COLO829 (cell line): ENCODE data around the gene U2AF1.
"Not testable (repeated sequence)": the region's sequence is repeated elsewhere in the genome, so short reads cannot be mapped to it uniquely, and the experiment has no call there.

Experiments used
- DNase-seq: peaks from one replicate; pipeline ENCODE4 v3.0.0; 2012; ENCODE audit warnings: low spot score

The U2AF1 gene

DNA sequence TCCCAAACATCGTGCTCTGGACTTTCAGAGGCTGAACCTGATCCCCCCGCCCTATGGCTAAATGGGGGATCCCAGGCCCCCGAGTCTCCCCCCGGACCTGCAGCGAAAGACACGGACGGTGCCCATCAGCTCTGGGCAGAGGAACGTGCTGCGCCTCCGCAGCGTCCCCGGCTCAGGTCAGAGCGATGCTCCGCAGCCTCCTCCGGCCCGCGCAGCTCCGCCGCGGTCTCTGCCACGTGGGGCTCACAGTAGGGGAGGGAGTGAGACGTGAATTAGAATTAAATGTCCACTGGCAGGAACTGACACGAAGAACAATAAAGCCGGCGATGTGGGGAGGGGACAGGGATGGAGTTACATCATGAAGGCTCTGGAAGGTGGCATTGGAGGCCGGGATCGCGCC, 30.7 kb downstream of the U2AF1 start:
- DNase-seq = not testable (repeated sequence)

DNA sequence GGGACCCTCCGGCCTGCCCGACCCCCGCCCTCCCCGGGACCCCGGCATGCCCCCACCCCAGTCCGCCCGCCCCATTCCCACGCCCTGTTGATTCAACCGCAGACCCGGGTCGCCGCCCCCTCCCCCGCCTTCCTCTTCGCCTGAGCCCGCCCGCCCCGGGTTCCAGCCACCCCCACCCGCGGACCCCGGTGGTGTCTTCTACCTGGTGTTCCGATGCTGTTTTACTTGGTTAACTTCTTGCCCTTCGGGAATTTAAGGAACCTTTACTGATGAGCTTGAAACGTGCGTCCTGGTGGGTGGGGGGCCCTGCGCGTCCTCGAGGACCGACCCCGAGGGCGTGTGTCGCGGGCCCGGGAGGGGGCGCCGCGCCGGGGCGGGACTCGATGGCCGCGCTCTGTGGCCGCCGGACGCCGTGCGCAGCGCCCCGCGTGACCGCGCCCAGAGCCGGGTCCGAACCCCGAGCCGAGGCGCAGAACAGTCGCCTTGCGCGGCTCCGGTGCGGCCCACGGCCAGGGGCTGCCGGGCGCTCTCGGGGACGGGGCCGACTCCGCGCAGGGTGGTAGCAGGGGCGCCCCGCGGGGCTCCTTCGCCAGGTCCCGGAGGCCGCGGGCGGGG, 31.2 kb downstream of the U2AF1 start:
- not testable (repeated sequence) for DNase-seq

DNA sequence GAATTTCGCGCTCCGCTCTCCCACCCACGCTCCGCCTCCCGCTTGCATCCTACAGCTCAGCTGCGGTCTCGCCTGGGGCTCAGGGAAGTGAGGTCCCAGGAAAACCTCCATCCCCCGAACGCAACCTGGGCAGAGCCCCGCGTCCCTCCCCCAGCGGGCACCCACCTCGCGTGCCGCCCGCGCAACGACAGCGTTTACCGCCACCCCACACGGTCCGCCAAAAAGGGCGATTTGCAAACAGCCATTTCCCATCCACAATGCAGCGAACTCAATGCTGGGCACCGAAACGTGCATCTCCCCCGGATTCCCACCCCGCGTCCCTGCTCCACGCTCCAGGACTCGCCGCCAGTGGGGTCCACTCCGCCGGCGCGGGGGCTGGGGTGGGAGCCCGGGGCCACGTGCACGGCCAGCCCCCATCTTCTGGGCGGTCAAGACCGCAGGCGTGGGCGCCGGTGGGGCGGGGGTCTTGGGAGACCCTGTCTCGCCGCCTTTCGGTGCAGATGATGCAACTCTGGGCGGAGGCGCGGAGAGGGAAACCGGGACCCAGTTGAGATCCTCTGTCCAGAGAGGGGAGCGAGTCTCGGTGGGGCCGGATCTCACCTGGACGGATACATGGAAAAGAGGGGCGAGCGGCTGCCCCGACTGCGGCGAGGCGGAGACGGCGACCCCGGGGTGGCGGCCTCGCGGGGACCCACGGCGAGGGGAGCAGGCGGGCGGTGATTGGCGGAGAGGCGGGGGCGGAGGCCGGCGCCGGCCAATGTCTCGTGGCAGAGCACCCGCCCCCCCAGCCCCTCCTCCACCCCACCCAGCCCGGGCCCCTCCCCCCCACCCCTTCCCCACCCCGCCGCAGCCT, 32.0 kb downstream of the U2AF1 start, which contains the start of gene CBS:
TSS of gene CBS (minus strand) at position 666 of the 853 bp plus-strand sequence. CDS start 3,642 bp downstream, outside the sequence.
- not testable (repeated sequence) for DNase-seq

DNA sequence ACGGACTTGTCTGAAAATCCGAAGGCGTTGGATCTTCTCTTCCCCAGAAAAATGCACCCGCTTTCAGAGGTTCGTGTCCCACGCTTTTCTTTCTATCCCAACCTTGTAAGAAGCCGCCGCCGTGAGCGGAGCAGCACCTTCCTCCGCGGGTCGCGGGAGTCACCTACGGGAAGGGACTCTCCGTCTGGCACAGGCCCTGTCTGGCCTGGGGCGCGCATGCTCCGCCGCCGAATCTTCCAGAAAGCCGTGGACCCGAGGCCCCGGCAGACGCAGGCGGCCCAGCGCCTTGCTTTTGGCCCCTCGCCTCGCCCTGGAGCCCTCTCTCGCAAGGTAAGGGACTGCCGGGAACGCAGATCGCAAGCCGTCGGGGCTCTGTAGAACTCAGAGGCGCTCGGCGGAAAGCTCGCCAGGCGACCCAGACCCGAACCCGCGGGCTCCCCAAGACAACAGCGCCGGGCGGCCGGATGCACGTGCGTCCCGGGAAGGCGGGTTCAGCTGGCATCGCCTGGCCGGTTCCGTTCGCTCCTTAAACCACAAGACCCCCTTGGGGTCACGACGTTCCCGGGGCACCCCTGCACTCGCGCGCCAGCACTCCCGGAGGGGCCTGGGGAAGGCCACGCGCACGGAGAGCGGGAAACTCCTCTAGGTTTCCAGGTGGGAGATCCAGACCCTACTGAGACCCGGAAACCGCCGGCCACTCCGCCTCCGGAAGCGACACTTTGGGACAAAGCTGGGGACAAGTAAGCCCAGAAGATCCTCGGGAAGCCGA, 32.8 kb downstream of the U2AF1 start:
- DNase-seq = not testable (repeated sequence)

DNA sequence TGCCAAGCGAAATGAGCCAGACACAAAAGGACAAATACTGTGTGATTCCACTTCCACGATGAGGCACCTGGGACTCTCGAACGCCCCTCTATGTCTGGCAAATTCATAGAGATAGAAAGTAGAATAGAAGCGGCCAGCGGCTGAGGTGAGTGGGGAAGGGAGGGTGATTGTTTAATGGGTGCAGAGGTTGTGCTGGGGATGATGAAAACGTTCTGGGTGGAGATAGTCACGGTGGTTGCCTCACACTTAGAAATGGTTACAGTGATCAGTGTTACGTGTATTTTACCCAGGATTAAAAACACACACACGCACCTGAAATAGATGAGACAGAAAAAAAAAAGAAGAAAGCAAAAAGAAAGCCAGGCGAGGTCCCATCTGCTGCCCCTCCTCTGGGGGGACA, 34.6 kb downstream of the U2AF1 start:
- not testable (repeated sequence) for DNase-seq

DNA sequence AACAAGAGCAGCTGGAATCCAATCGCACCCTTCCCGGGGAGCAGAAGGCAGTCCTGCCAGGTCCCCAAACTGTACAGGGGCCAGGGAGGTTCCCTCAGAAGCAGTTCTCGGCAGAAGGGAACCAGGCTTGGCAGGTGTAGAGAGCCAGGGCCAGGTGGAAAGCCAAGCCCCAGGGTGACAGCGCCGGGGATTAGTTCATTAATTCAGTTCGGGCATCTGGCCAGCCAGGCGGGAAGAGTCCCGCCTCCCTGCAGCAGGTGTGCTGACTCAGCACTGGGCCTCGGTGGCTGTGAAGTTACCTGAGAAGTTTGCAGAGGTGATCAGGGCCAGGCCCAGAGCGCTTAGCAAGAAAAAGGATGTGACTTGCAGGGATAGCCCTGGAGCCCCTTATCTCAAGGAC, 37.7 kb downstream of the U2AF1 start:
- DNase-seq = not testable (repeated sequence)

DNA sequence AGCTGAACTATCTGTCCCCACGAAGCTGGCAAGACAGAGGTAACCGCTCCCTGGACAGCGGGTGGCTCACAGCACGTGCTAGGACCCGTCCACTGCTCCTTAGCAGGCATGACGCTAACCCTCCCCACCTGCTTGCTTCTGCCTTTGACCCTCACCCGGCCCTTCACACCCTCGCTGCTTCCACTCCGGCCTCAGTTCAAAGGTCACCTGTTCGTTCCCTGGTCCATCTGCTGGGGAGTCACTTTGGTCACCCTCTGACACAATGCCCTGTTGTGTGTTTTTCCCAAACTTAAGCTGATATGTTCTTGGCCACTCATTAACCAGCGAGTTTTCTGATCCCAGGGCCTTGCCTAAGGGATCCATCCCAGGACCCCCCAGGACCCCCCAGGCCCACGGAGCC, 39.3 kb downstream of the U2AF1 start:
- not testable (repeated sequence) for DNase-seq

DNA sequence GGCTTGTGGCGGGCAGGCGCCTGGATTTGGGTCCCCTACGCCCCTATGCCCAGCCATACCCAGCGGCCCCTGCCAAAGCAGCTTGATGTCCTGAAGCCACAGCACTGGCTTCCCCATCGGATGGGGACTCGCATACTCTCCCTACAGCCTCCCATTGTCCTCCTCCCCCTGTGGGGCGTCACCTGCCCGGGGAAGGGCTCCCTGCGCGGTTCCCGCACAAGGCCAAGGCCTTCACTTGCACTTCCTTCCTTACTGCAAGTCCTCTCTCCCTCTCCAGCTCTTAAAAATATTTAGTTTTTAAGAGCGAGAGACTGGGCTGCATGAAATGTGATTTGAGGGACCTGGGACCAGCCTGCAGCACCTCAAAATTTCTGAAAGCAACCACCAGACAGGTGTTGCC, 40.7 kb downstream of the U2AF1 start:
- DNase-seq = not testable (repeated sequence)

DNA sequence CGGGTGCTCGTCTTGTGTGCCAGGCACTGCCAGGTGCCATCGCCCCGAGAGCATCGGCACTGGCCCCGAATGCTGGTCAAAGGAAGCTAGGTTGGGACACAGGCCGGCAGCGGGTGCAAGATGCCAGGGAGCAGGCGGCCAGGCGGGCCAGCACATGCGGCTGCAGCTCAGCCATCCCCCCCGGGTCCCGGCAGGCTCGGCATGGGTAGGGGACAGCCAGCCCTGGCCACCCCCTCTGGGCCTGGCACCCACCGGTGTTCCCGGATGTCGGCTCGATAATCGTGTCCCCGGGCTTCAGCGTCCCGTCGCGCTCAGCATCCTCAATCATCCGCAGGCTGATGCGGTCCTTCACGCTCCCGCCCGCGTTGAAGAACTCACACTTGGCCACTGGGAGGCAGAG, 41.4 kb downstream of the U2AF1 start:
- DNase-seq = not testable (repeated sequence)

DNA sequence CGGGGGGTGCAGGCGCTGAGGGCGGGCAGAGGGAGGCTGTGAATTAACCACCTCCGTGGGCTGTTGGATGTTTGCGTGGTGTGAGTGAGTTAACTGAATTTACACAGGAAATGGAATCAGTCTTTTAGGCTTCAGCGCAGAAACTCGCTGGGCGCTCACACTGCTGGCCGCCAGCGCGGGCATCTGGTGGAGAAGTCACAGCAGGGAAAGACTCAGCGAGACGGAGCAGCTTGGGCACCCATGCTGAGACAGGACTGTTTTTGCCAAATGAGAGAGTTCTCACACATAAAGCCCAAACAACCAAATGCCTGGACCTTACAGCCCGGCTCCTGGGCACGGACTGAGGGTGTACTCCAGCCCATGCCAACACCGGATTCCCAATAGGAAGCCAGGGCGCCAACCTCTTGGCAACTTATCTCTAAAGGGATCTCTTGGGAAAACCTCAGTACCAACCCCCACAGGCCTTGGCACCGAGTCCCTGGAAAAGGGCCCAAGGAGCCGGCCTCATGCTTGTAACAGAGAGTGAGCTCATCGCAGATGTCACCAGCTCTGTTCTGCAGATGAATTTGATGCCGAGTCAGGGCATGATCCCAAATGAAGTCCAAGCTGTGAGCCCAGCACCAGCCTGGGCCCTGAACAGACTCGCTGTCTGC, 43.0 kb downstream of the U2AF1 start:
- not testable (repeated sequence) for DNase-seq

DNA sequence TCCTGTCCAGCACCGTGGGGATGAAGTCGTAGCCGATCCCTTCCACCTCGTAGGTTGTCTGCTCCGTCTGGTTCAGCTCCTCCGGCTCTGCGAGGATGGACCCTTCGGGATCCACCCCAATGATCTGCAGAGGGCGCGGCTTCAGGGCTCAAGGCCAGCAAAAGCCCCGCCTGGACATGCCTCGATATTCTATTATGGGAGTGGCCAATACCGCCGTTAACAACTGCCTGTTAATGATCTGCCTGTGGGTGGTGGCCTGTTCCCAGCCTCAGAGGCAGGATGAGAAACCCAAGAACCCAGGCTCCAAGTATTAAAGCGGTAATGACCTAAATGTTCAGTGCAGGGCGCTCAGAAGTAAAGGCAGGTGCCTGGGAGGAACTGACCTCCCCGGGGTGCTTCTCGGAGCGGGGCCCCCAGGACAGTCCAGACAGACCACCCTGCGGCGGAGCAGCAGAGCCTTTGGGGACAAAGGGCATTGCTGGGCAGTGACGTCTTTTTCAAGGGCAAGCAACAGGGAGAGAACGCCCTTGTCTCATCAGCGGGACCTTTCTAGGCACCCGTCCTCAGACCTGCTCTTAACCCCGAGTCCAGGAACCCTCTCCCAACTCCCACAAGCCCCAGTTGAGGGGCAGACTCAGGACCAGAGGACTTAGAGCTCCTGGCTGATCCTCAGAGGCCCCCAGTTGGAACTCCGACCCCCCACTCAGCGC, 44.3 kb downstream of the U2AF1 start:
- DNase-seq = not testable (repeated sequence)

DNA sequence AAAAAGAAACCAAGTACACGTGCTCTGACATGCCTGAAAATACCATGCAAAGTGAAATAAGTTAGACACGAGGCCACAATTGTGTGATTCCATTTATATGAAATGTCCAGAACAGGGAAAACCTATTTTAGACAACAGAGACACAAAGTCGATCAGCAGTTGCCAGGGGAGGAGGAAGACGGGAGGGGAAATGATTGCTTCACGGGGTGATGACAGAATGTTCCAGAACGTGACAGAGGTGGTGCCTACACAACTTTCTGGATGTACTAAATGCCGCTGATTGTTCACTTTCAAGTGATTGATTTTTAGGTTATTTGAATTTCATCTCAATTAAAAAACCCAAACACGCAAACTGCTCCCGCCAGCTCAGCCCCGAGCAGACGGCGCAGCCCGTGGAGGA, 54.3 kb downstream of the U2AF1 start:
- not testable (repeated sequence) for DNase-seq

DNA sequence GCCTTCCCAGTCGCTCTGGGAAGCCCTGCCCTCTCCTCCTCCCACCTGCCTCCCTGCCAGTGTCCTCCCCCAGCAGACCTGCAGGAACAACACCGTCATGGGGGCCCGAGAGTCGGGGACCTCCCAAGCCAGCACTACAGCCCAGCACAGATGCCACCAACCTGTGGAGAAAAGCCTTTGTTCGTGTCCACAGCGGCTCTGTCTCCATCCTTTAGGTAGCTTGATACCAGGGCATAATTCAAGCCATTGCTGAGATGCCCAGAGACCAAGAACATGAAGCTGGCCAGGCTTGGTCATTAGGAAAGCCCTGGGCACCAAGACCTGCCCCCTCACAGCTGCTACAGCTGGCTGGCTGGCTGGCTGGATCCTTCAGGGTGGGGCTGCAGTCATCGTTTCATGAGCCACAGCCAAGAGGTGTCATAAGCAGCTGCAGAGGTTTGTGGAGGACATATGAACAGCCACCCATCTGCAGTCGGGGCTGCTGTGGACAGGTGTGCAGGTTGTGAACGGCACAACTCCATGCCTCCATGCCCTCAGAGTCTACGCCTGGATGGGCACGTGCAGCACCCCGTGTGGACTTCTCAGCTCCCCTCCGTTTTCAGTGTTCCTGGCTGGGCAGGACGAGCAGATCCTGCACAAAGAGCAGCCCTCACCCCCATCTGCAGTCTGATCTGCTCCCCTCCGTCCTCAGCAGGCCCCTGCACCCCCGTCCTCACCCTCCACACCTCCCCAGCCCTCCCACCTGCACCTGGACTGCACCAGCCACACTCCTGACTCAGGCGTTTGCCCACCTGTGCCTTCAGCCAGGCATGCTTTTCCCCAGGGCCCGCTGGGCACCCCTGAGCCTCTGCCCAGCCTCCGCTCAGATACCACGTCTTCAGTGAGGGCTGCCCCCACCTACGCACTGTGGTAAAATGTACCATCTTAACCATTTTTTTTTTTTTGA, 61.2 kb downstream of the U2AF1 start:
- DNase-seq = not testable (repeated sequence)

DNA sequence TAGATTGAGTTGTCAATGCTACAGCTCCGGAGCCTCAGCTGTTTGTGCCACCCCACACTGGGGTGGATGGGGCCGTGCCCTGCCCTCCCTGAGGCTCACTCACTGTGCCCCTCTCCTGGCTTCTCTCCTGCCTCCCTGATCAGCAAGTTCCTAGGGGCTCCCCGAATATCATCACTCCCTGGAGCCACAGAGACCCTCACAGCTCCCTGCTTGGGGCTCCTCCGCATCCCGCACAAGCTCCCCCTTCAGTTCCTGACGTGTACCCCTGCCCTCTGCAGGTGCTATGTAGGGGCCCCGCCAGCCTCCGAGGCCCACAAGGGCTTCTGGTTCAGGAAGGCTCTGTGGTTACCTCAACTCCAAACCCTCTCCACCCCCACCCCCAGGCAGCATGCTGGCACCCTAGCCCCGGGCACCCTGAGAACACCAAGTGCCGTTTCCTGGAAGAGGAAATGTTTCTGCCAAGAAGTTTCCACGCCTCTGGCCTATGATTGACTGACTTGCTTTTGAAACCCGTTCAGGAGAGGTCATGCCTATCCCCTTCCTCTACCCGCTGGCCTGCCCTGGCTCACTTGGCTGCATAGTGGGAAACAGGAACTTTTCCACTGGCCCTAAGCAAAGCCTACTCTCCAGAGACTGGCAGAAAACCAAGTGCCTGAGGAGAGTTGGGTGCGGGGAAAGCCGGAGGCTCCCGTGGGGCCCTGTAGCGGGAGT, 62.0 kb downstream of the U2AF1 start:
- DNase-seq = not testable (repeated sequence)

DNA sequence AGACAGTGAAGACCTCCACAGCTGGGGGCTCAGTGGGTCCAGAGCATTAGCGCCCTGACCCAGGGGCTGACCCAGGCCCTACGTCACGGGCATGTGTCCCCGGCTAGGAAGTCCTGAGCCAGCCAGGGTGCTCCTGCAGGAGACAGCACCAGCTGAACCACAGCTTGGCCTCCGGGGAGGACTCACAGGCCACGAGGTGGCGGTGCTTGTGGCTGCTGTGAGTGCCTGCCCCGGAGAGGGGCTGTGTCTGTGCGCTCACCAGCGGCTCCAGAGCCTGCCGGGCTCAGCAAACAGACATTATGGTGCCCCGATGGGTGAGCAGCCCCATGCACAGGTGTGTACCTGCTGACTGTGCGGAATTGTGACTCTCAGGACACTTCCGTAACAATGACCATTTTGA, 62.8 kb downstream of the U2AF1 start:
- DNase-seq = not testable (repeated sequence)

DNA sequence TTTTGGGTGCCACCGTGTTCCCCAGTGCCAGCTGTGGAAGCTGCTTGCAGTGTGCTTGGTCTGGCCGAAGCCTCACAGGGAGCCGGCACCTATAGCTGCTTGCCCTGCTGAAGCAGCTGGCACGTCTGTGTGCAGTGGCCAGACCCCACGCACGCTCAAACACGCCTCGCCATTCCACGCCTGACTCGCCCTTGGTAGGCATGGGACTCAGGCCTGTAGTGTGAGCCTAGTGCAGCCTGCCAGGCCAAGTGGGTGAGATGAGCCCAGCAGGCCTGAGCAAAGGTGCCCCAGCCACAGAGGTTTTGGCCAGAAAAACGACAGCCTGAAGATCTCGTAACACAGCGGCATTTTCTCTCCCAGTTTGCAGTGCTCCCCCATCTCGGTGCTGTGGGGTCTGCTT, 64.1 kb downstream of the U2AF1 start:
- not testable (repeated sequence) for DNase-seq
